HepG2 (cell line): ENCODE data around the gene VAV2. TPM values are rescaled to one million over a fixed set of nuclear protein-coding genes. Genes with fewer than 3 reads are reported as not detected.

ENCODE experiments used
- CREM ChIP-seq, 2 experiments: sonication (generic) in 1 of 2; formaldehyde crosslinking in 1 of 2; IDR thresholded peaks; 2 replicates each; pipeline versions ENCODE4 v1.4.0 to v1.6.1; 2016 to 2020; ENCODE audit warnings: antibody characterized with exemption in 1 of 2, mild to moderate bottlenecking in 1 of 2, missing genetic modification reagents in 1 of 2
- ELF1 ChIP-seq: sonication (generic); formaldehyde crosslinking; IDR thresholded peaks from 2 replicates; pipeline ENCODE4 v1.4.0; 2020; ENCODE audit warnings: missing genetic modification reagents
- GABPA ChIP-seq, 2 experiments: IDR thresholded peaks; 2 replicates each; pipeline ENCODE4 v1.6.1; 2011 to 2016; ENCODE audit warnings: low read depth in 2 of 2, low read length in 1 of 2, missing biosample characterization in 1 of 2, missing genetic modification characterization in 1 of 2
- HCFC1 ChIP-seq: fragments of 150-350 bp; IDR thresholded peaks from 2 replicates; pipeline ENCODE4 v1.6.1; 2014; ENCODE audit warnings: low read depth, low read length
- HOXD1 ChIP-seq: sonication (generic); formaldehyde crosslinking; IDR thresholded peaks from 2 replicates; pipeline ENCODE4 v1.5.0; 2020; ENCODE audit warnings: missing genetic modification reagents
- MATR3 ChIP-seq: sonication (generic); formaldehyde crosslinking; IDR thresholded peaks from 2 replicates; pipeline ENCODE4 v1.4.0; 2020; ENCODE audit warnings: missing genetic modification reagents
- MBNL3 ChIP-seq: fragments of 250-450 bp; sonication (Bioruptor Pico); conservative IDR thresholded peaks from 2 replicates; pipeline ENCODE4 v1.8.0; 2022; ENCODE audit warnings: mild to moderate bottlenecking, inconsistent platforms
- MED1 ChIP-seq: sonication (generic); formaldehyde crosslinking; IDR thresholded peaks from 2 replicates; pipeline ENCODE4 v1.4.0; 2020; ENCODE audit warnings: missing genetic modification reagents
- MED13 ChIP-seq: sonication (generic); formaldehyde crosslinking; IDR thresholded peaks from 2 replicates; pipeline ENCODE4 v1.5.0; 2020; ENCODE audit warnings: missing genetic modification reagents
- NFE2 ChIP-seq: sonication (generic); formaldehyde crosslinking; IDR thresholded peaks from 2 replicates; pipeline ENCODE4 v1.4.0; 2020; ENCODE audit warnings: missing genetic modification reagents
- PHF21A ChIP-seq: sonication (generic); formaldehyde crosslinking; IDR thresholded peaks from 2 replicates; pipeline ENCODE4 v1.5.0; 2020; ENCODE audit warnings: mild to moderate bottlenecking, missing genetic modification reagents
- RBM39 ChIP-seq: fragments of 200-400 bp; formaldehyde crosslinking; IDR thresholded peaks from one replicate; pipeline ENCODE4 v1.6.1; 2018; ENCODE audit warnings: antibody characterized with exemption, mild to moderate bottlenecking, low read depth, low read length; ENCODE audit not compliant: poor library complexity, severe bottlenecking
- REL ChIP-seq: sonication (generic); formaldehyde crosslinking; conservative IDR thresholded peaks from 2 replicates; pipeline ENCODE4 v1.8.0; 2022; ENCODE audit warnings: mild to moderate bottlenecking, missing genetic modification reagents, moderate library complexity
- RFXANK ChIP-seq: IDR thresholded peaks from 2 replicates; pipeline ENCODE4 v1.6.1; 2016
- RNF2 ChIP-seq: fragments of 450-650 bp; conservative IDR thresholded peaks from 2 replicates; pipeline ENCODE4 v1.6.1; 2016; ENCODE audit warnings: low read depth
- SALL2 ChIP-seq: sonication (generic); formaldehyde crosslinking; IDR thresholded peaks from 2 replicates; pipeline ENCODE4 v1.8.1; 2023; ENCODE audit warnings: mild to moderate bottlenecking, missing genetic modification reagents, inconsistent platforms
- SAP130 ChIP-seq: IDR thresholded peaks from 2 replicates; pipeline ENCODE4 v1.6.1; 2016; ENCODE audit warnings: low read depth
- SCMH1 ChIP-seq: sonication (generic); formaldehyde crosslinking; IDR thresholded peaks from 2 replicates; pipeline ENCODE4 v1.9.0; 2021; ENCODE audit warnings: missing genetic modification reagents, mild to moderate bottlenecking, borderline replicate concordance
- TAF1 ChIP-seq: sonication (generic); formaldehyde crosslinking; IDR thresholded peaks from 2 replicates; pipeline ENCODE4 v1.4.0; 2020; ENCODE audit warnings: missing genetic modification reagents
- TARDBP ChIP-seq: sonication (generic); formaldehyde crosslinking; IDR thresholded peaks from 2 replicates; pipeline ENCODE4 v1.8.0; 2022; ENCODE audit warnings: mild to moderate bottlenecking, missing genetic modification reagents
- TCF7L2 ChIP-seq: IDR thresholded peaks from 2 replicates; pipeline ENCODE4 v1.6.1; 2011; ENCODE audit warnings: mild to moderate bottlenecking, low read depth, low read length, moderate library complexity
- ZFX ChIP-seq: sonication (generic); formaldehyde crosslinking; IDR thresholded peaks from 2 replicates; pipeline ENCODE4 v1.4.0; 2020; ENCODE audit warnings: mild to moderate bottlenecking, low read depth, missing genetic modification reagents, moderate library complexity
- ZNF329 ChIP-seq: sonication (generic); formaldehyde crosslinking; IDR thresholded peaks from 2 replicates; pipeline ENCODE4 v1.9.0; 2021; ENCODE audit warnings: low read depth, mild to moderate bottlenecking, missing genetic modification reagents
- ZNF678 ChIP-seq: sonication (generic); formaldehyde crosslinking; IDR thresholded peaks from 2 replicates; pipeline ENCODE4 v1.4.0; 2020; ENCODE audit warnings: mild to moderate bottlenecking, missing genetic modification reagents
- ZNF83 ChIP-seq: sonication (generic); formaldehyde crosslinking; IDR thresholded peaks from 2 replicates; pipeline ENCODE4 v1.4.0; 2020; ENCODE audit warnings: missing genetic modification reagents, mild to moderate bottlenecking, borderline replicate concordance
- ZNF891 ChIP-seq: sonication (generic); formaldehyde crosslinking; IDR thresholded peaks from 2 replicates; pipeline ENCODE4 v1.5.0; 2020; ENCODE audit warnings: mild to moderate bottlenecking, missing genetic modification reagents
- ZSCAN9 ChIP-seq: IDR thresholded peaks from 2 replicates; pipeline ENCODE4 v1.6.1; 2016; ENCODE audit warnings: borderline replicate concordance
- polyA plus RNA-seq, 8 experiments: library from polyadenylated mRNA; depleted of rRNA in 3 of 8; stranded (reverse) in 7 of 8; unstranded in 1 of 8; fragments of >200 nt; fragmentation: Illumina TruSeq in 4 of 8; extraction: Trizol in 4 of 8; gene quantifications; 2 replicates each; pipeline versions ENCODE4 v1.2.1 to v1.2.3, GENCODE V29; 2011 to 2016; ENCODE audit warnings: low read depth in 4 of 8, missing spikeins in 1 of 8, mixed read lengths in 1 of 8; ENCODE audit not compliant: insufficient read depth in 1 of 8
- total RNA-seq, 5 experiments: library from RNA; depleted of rRNA; stranded (reverse); fragments of >200 nt; fragmentation: Illumina TruSeq; extraction: Trizol; gene quantifications; 2 replicates each; pipeline ENCODE4 v1.2.3, GENCODE V29; 2016; ENCODE audit warnings: low read depth in 1 of 5
- TF ChIP-seq, protein P1 (sequence below): IDR thresholded peaks from 2 replicates; pipeline ENCODE4 v1.6.1; 2016; ENCODE audit warnings: missing biosample characterization, missing genetic modification reagents, low read depth
- TF ChIP-seq, protein P2 (sequence below): sonication (generic); formaldehyde crosslinking; IDR thresholded peaks from 2 replicates; pipeline ENCODE4 v1.4.0; 2020; ENCODE audit warnings: mild to moderate bottlenecking, missing genetic modification reagents
- TF ChIP-seq, protein P3 (sequence below): sonication (generic); formaldehyde crosslinking; IDR thresholded peaks from 2 replicates; pipeline ENCODE4 v1.5.0; 2020; ENCODE audit warnings: missing genetic modification reagents

The VAV2 gene
- total and polyA plus RNA-seq, 2 of the 13 experiments (the other 11 are each of a cell fraction or from before 2014, with no cell fraction given), result 22.5 to 22.9 TPM

DNA sequence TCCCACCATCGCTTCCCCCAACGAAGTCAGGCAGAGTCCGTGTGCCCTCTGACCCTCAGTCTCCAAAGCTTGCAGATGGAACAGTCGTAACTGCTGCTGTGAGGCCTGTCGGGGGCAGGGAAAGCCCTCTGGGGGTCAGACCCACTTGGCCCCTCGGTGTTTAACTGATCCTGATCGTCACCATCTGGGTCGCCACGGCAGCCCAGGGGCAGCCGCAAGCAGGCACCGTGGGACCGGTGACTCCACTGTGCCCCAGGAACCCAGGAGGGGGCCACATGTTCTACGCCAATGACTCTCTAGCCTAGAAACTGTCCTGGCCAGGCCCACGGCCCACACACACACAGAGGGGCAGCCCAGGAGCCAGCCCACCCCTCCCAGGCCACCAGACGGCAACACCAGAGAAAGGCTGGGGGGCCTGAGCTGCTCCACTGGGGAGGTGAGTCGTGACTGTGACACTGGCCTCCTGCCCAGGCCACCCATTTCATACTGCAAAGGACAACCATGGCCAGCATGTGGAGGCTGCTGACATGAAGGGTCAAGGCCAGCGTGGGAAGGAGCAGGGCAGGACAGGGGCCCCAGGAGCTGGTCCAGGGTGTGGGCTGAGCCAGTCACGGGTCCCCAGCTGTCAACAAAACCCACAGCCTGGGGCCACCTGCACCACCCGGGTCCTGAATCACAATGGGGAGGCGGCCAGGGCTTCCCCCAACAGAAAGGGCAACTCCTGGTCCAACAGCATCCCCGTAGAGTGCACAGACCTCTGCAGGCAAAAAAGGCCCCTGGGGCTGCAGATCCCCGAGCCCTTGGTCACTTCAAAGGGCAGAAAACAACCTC, 20.8 kb downstream of the VAV2 start (continued):
- TF ChIP-seq, protein P1, sequence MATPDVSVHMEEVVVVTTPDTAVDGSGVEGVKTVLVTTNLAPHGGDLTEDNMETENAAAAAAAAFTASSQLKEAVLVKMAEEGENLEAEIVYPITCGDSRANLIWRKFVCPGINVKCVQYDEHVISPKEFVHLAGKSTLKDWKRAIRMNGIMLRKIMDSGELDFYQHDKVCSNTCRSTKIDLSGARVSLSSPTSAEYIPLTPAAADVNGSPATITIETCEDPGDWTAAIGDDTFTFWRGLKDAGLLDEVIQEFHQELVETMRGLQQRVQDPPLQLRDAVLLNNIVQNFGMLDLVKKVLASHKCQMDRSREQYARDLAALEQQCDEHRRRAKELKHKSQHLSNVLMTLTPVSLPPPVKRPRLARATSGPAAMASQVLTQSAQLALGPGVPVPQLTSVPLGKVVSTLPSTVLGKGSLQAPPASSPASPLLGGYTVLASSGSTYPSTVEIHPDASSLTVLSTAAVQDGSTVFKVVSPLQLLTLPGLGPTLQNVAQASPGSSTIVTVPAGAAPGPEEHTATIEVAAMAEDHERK (CRISPR knock-in tag), result no peak
- TF ChIP-seq SCMH1 (CRISPR knock-in tag) (no peak), ZNF891 (CRISPR knock-in tag) (no peak; the same call in 1 of the 2 replicates), TCF7L2 (no peak), MED1 (CRISPR knock-in tag) (peak; percentile 72), ELF1 (no peak), ZNF83 (CRISPR knock-in tag) (no peak), MATR3 (CRISPR knock-in tag) (no peak), RNF2 (no peak), GABPA (IDR thresholded peaks at IDR 0.05; ENCODE audit: low read depth, low read length) (no peak), GABPA (CRISPR knock-in tag; IDR thresholded peaks at IDR 0.05; ENCODE audit: low read depth) (no peak), RBM39 (no peak), TAF1 (CRISPR knock-in tag) (no peak), REL (no peak), ZFX (CRISPR knock-in tag) (peak; percentile 63; the same call in 1 of the 2 replicates), MBNL3 (CRISPR knock-in tag) (no peak), NFE2 (CRISPR knock-in tag) (no peak), ZSCAN9 (no peak), SALL2 (CRISPR knock-in tag) (no peak), TARDBP (CRISPR knock-in tag) (peak; percentile 57), RFXANK (CRISPR knock-in tag) (no peak), SAP130 (CRISPR knock-in tag) (peak; percentile 80), ZNF678 (no peak), HCFC1 (no peak), PHF21A (CRISPR knock-in tag) (peak; percentile 32; the same call in 1 of the 2 replicates), CREM (IDR thresholded peaks at IDR 0.05) (no peak), CREM (CRISPR knock-in tag; IDR thresholded peaks at IDR 0.05) (no peak), HOXD1 (CRISPR knock-in tag) (no peak), MED13 (no peak), ZNF329 (CRISPR knock-in tag) (no peak)
- TF ChIP-seq, protein P2, sequence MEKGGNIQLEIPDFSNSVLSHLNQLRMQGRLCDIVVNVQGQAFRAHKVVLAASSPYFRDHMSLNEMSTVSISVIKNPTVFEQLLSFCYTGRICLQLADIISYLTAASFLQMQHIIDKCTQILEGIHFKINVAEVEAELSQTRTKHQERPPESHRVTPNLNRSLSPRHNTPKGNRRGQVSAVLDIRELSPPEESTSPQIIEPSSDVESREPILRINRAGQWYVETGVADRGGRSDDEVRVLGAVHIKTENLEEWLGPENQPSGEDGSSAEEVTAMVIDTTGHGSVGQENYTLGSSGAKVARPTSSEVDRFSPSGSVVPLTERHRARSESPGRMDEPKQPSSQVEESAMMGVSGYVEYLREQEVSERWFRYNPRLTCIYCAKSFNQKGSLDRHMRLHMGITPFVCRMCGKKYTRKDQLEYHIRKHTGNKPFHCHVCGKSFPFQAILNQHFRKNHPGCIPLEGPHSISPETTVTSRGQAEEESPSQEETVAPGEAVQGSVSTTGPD (CRISPR knock-in tag), result no peak
- TF ChIP-seq, protein P3, sequence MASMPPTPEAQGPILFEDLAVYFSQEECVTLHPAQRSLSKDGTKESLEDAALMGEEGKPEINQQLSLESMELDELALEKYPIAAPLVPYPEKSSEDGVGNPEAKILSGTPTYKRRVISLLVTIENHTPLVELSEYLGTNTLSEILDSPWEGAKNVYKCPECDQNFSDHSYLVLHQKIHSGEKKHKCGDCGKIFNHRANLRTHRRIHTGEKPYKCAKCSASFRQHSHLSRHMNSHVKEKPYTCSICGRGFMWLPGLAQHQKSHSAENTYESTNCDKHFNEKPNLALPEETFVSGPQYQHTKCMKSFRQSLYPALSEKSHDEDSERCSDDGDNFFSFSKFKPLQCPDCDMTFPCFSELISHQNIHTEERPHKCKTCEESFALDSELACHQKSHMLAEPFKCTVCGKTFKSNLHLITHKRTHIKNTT, result no peak
